K562 (cell line): ENCODE results near the gene UBR4. TPM values are rescaled to one million over a fixed set of nuclear protein-coding genes. Genes with fewer than 3 reads are reported as not detected.

Experiments
- ATAC-seq: fragments of 200-7000 bp; cut with Tn5 transposase; 3 replicates; pipeline ENCODE4 v1.9.1; 2020; ENCODE audit warnings: moderate library complexity
- BruUV-seq: library from RNA; stranded (reverse); fragments of 400-500 nt; replicated peaks from 2 replicates; lab custom pipeline; 2021; lab: Mats Ljungman, UMichigan
- CTCF ChIA-PET: fragments of 300-600 bp; formaldehyde crosslinking; extraction: SDS; loops from one replicate; lab custom pipeline; 2021; ENCODE audit warnings: low intra/inter-chr PET ratio; lab: Yijun Ruan, JAX
- POLR2A ChIA-PET: fragments of 300-600, 350-650 bp; sonication (Branson Sonifier 250); formaldehyde crosslinking; extraction: SDS; loops from one replicate; lab custom pipeline; 2021; ENCODE audit warnings: antibody characterized with exemption, inconsistent platforms; lab: Yijun Ruan, JAX
- DNase-seq, 4 experiments: peaks; one replicate each; pipeline versions ENCODE4 v3.0.0 to v3.0.0-alpha.2; 2011 to 2018; ENCODE audit warnings: low spot score in 3 of 4, mixed read lengths in 3 of 4; ENCODE audit errors: extremely low read depth in 1 of 4
- FAIRE-seq: peaks from 2 replicates; lab custom pipeline; 2011; peaks lifted over from hg19 to GRCh38; lab: Jason Lieb, UNC
- H2AFZ ChIP-seq: 2 replicates; pipeline ENCODE4 v1.6.0; 2011; ENCODE audit warnings: low read depth, low read length, control low read depth, inconsistent platforms
- H3K27ac ChIP-seq: fragments of 200-600 bp; 3 replicates; pipeline ENCODE4 v1.8.0; 2011; ENCODE audit warnings: low read depth, mild to moderate bottlenecking, control low read depth, inconsistent platforms, low read length, moderate library complexity, mixed read lengths; ENCODE audit errors: extremely low read depth
- H3K27me3 ChIP-seq, 2 experiments: fragments of 300-600 bp in 1 of 2; 2 replicates in 1 of 2; 3 replicates in 1 of 2; pipeline versions ENCODE4 v1.6.0 to v1.8.0; 2011; ENCODE audit warnings: inconsistent platforms in 2 of 2, low read length in 2 of 2, mild to moderate bottlenecking in 1 of 2, mixed read lengths in 1 of 2, moderate library complexity in 1 of 2; ENCODE audit not compliant: control insufficient read depth in 2 of 2, insufficient read depth in 2 of 2
- H3K36me3 ChIP-seq: fragments of 300-600 bp; 3 replicates; pipeline ENCODE4 v1.8.0; 2011; ENCODE audit warnings: mild to moderate bottlenecking, low read length, inconsistent platforms; ENCODE audit not compliant: control insufficient read depth, insufficient read depth
- H3K4me1 ChIP-seq, 2 experiments: fragments of 200-600 bp in 1 of 2; replicated peaks in 1 of 2; 2 replicates in 1 of 2; 3 replicates in 1 of 2; pipeline versions ENCODE4 v1.5.1 to v1.8.0; 2011; ENCODE audit warnings: inconsistent platforms in 2 of 2, low read length in 2 of 2, mild to moderate bottlenecking in 1 of 2, mixed read lengths in 1 of 2, moderate library complexity in 1 of 2; ENCODE audit not compliant: control insufficient read depth in 2 of 2, insufficient read depth in 2 of 2
- H3K4me2 ChIP-seq: 2 replicates; pipeline ENCODE4 v1.6.1; 2011; ENCODE audit warnings: low read length, control low read depth, inconsistent platforms, mixed read lengths; ENCODE audit not compliant: insufficient read depth
- H3K4me3 ChIP-seq: fragments of 200-600 bp; sonication (generic), shearing (Covaris generic); 2 replicates; pipeline ENCODE4 v1.5.1; 2016; ENCODE audit warnings: control low read depth, inconsistent platforms
- H3K79me2 ChIP-seq: fragments of 200-600 bp; 3 replicates; pipeline ENCODE4 v1.8.0; 2011; ENCODE audit warnings: low read length, inconsistent platforms; ENCODE audit not compliant: control insufficient read depth, insufficient read depth
- H3K9ac ChIP-seq, 2 experiments: 2 replicates each; pipeline versions ENCODE4 v1.6.0 to v1.6.1; 2011; ENCODE audit warnings: low read depth in 2 of 2, low read length in 2 of 2, control low read depth in 1 of 2, inconsistent platforms in 1 of 2, mild to moderate bottlenecking in 1 of 2, mixed read lengths in 1 of 2; ENCODE audit not compliant: insufficient read depth in 1 of 2
- H3K9me1 ChIP-seq: one replicate; pipeline ENCODE4 v1.6.0; 2011; ENCODE audit warnings: inconsistent platforms, mild to moderate bottlenecking, low read length, moderate library complexity; ENCODE audit not compliant: control insufficient read depth, insufficient read depth
- H3K9me3 ChIP-seq: replicated peaks from 2 replicates; pipeline ENCODE4 v1.5.1; 2011; ENCODE audit warnings: low read depth, low read length, inconsistent platforms; ENCODE audit not compliant: control insufficient read depth, insufficient read depth
- H4K20me1 ChIP-seq: replicated peaks from 2 replicates; pipeline ENCODE4 v1.6.1; 2011; ENCODE audit warnings: low read length, inconsistent platforms, mixed read lengths; ENCODE audit not compliant: control insufficient read depth, insufficient read depth
- ETS2 ChIP-seq: IDR thresholded peaks from 2 replicates; pipeline ENCODE4 v1.6.1; 2016; ENCODE audit warnings: borderline replicate concordance, missing genetic modification characterization, mild to moderate bottlenecking, moderate library complexity, missing compliant biosample characterization; ENCODE audit not compliant: poor library complexity, severe bottlenecking
- HMG20A ChIP-seq: fragments of 450-650 bp; formaldehyde crosslinking; conservative IDR thresholded peaks from 2 replicates; pipeline ENCODE4 v1.4.0; 2020; ENCODE audit warnings: mild to moderate bottlenecking, mixed read lengths
- MTF1 ChIP-seq: fragments of 250-450 bp; sonication (Bioruptor Pico); IDR thresholded peaks from 2 replicates; pipeline ENCODE4 v1.9.0; 2021; ENCODE audit warnings: moderate library complexity, mild to moderate bottlenecking, inconsistent platforms, borderline replicate concordance
- NELFE ChIP-seq: IDR thresholded peaks from 2 replicates; pipeline ENCODE4 v1.6.1; 2011; ENCODE audit warnings: mild to moderate bottlenecking; ENCODE audit not compliant: insufficient read depth, insufficient read length
- TSC22D4 ChIP-seq: fragments of 450-650 bp; IDR thresholded peaks from 2 replicates; pipeline ENCODE4 v1.6.1; 2016; ENCODE audit warnings: missing genetic modification characterization, missing biosample characterization, control low read depth
- ZSCAN32 ChIP-seq: fragments of 450-650 bp; formaldehyde crosslinking; IDR thresholded peaks from 2 replicates; pipeline ENCODE4 v1.4.0; 2020; ENCODE audit warnings: mild to moderate bottlenecking, moderate library complexity
- WGBS: fragments of 100-300 bp; shearing (Covaris generic); methylation state at CpG from one replicate; pipeline ENCODE4 v1.1.6; 2016; ENCODE audit warnings: low coverage, mixed read lengths; ENCODE audit not compliant: insufficient coverage; ENCODE audit errors: missing lambda C conversion rate; 5-methylcytosine and 5-hydroxymethylcytosine counted together
- in situ Hi-C: fragments of 300-500 bp; cut with MboI; formaldehyde crosslinking; loops from 4 replicates; pipeline ENCODE4 v1.15.0; 2018; ENCODE audit warnings: inconsistent platforms, mixed read lengths
- intact Hi-C: fragments of 100-400 bp; cut with micrococcal nuclease; formaldehyde crosslinking; loops from 2 replicates; pipeline ENCODE4 v1.14.2; 2022
- polyA plus RNA-seq, 8 experiments: library from polyadenylated mRNA; depleted of rRNA in 4 of 8; stranded (reverse) in 5 of 8; unstranded in 3 of 8; fragments of >200 nt; fragmentation: Nextera tagmentation in 2 of 8; fragmentation: Illumina TruSeq in 1 of 8; extraction: Ambion mirVana in 2 of 8; extraction: Trizol in 1 of 8; gene quantifications; 2 replicates each; pipeline versions ENCODE4 v1.2.1 to v1.2.3, GENCODE V29; 2011 to 2014; ENCODE audit warnings: inconsistent platforms in 1 of 8, missing spikeins in 1 of 8
- total RNA-seq, 7 experiments: library from RNA; depleted of rRNA in 6 of 7; stranded (reverse); fragments of >200 nt in 6 of 7; fragmentation: Illumina TruSeq in 2 of 7; extraction: Trizol in 2 of 7; gene quantifications; 2 replicates each; pipeline versions ENCODE4 v1.2.1 to v1.2.3, GENCODE V29; 2011 to 2021; ENCODE audit warnings: low replicate concordance in 1 of 7
- TF ChIP-seq, protein P1 (sequence below): conservative IDR thresholded peaks from 2 replicates; pipeline ENCODE4 v1.6.1; 2011; ENCODE audit warnings: low read depth, mild to moderate bottlenecking, low read length; ENCODE audit not compliant: control insufficient read depth
- TF ChIP-seq, protein P2 (sequence below): fragments of 450-650 bp; IDR thresholded peaks from 2 replicates; pipeline ENCODE4 v1.6.1; 2018; ENCODE audit warnings: mild to moderate bottlenecking, low read depth; ENCODE audit not compliant: partially characterized antibody
- TF ChIP-seq, protein P3 (sequence below): IDR thresholded peaks from 2 replicates; pipeline ENCODE4 v1.6.1; 2016; ENCODE audit warnings: missing genetic modification characterization, missing compliant biosample characterization

UBR4 gene
- total and polyA plus RNA-seq, 9 of the 15 experiments (the other 6 are each of a cell fraction or from before 2014, with no cell fraction given): 55.4 to 277 (median 123) TPM

DNA sequence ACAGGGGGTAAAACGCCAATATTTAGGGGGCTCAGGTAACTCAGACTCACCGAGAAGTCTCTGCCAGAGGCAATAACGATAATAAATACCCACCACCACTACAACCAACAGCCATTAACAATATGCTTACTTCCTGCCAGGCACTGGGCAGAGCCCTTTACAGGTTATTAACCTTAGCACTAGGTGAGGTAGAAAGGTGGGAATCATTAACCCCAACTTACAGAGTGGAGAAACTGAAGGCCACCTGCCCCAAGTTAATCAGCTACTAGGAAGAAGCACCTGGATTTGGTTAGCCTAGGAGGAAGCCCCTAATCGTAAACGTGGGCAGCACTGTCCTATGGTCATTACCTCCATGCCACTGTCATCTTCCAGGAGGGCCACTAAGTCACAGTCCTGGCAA, 110.0 kb downstream of the UBR4 start:
- 91% methylated on average over 5 of the region's 5 CpGs for WGBS
- Histone ChIP-seq H4K20me1 (no peaks in the 10 kb centered on the region; the same call in 1 of the 2 replicates), H3K4me1 (no peaks in the 10 kb centered on the region), H3K27me3 (no peaks in the 10 kb centered on the region), H2AFZ (no peak overlapping the region), H3K9ac (no peak overlapping the region), H3K9me3 (no peaks in the 10 kb centered on the region), H3K79me2 (no peaks in the 10 kb centered on the region), H3K27ac (no peak overlapping the region), H3K4me3 (no peak overlapping the region), H3K4me2 (no peak overlapping the region), H3K36me3 (peaks cover 100% of the 10 kb centered on the region), H3K9me1 (no peaks in the 10 kb centered on the region)
- BruUV-seq: no TSS peak
- CTCF ChIA-PET: no interaction called here
- TF ChIP-seq NELFE: no peak
- TF ChIP-seq ETS2: no peak
- no peak for TF ChIP-seq TSC22D4
- TF ChIP-seq HMG20A (CRISPR knock-in tag): no peak
- TF ChIP-seq MTF1: no peak
- TF ChIP-seq ZSCAN32: no peak
- TF ChIP-seq, protein P1, sequence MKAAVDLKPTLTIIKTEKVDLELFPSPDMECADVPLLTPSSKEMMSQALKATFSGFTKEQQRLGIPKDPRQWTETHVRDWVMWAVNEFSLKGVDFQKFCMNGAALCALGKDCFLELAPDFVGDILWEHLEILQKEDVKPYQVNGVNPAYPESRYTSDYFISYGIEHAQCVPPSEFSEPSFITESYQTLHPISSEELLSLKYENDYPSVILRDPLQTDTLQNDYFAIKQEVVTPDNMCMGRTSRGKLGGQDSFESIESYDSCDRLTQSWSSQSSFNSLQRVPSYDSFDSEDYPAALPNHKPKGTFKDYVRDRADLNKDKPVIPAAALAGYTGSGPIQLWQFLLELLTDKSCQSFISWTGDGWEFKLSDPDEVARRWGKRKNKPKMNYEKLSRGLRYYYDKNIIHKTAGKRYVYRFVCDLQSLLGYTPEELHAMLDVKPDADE: no peak
- TF ChIP-seq, protein P2, sequence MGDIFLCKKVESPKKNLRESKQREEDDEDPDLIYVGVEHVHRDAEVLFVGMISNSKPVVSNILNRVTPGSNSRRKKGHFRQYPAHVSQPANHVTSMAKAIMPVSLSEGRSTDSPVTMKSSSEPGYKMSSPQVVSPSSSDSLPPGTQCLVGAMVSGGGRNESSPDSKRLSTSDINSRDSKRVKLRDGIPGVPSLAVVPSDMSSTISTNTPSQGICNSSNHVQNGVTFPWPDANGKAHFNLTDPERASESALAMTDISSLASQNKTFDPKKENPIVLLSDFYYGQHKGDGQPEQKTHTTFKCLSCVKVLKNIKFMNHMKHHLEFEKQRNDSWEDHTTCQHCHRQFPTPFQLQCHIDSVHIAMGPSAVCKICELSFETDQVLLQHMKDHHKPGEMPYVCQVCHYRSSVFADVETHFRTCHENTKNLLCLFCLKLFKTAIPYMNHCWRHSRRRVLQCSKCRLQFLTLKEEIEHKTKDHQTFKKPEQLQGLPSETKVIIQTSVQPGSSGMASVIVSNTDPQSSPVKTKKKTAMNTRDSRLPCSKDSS: no peak
- TF ChIP-seq, protein P3, sequence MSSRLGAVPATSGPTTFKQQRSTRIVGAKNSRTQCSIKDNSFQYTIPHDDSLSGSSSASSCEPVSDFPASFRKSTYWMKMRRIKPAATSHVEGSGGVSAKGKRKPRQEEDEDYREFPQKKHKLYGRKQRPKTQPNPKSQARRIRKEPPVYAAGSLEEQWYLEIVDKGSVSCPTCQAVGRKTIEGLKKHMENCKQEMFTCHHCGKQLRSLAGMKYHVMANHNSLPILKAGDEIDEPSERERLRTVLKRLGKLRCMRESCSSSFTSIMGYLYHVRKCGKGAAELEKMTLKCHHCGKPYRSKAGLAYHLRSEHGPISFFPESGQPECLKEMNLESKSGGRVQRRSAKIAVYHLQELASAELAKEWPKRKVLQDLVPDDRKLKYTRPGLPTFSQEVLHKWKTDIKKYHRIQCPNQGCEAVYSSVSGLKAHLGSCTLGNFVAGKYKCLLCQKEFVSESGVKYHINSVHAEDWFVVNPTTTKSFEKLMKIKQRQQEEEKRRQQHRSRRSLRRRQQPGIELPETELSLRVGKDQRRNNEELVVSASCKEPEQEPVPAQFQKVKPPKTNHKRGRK: no peak
- in situ Hi-C loops (no loop called here), intact Hi-C loops (loop anchor here (5.0 kb wide), 1 partner anchor 52 kb away; no protein-coding TSS in a partner anchor)
- ATAC-seq (no peak), FAIRE-seq (no peak), DNase-seq (no peak)
- POLR2A ChIA-PET: no interaction called here
